GM08714 (cell line): Measurements from ENCODE around the gene WNT8B.
A peak's percentile ranks its signal among the peaks of the same experiment; 100 is the strongest.

Experiments used
- H3K4me3 ChIP-seq: fragments of 200-500 bp; sonication (Bioruptor generic); 2 replicates; pipeline ENCODE4 v1.5.1; 2014; ENCODE audit warnings: mild to moderate bottlenecking, low read length, inconsistent platforms
- ZNF274 ChIP-seq: IDR thresholded peaks from 2 replicates; pipeline ENCODE4 v1.6.1; 2012; ENCODE audit warnings: mild to moderate bottlenecking, low read depth, low read length

Gene WNT8B

GRCh38 chr10:100477970-100478369 lies 15.2 kb downstream of the WNT8B start:
- TF ChIP-seq ZNF274 = no peak
- no peak overlapping the region for H3K4me3 ChIP-seq

DNA sequence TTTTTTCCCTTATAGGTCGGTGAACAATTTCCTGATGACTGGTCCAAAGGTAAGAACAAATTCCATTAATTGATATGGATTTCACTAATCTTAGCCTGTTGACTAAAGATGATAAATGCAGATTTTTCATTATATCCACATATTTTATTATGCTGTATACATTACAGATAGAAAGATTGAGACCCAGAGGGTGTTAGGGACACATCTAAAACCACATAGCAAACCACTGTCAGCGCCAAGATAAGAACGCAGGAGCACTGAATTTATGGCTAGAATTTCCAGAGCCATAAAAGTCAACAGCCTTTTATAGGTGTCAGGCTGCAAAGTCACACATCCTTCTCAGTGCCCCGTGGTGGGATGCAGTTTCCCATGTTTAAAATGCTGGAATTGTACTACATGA lies 16.2 kb downstream of the WNT8B start:
- TF ChIP-seq ZNF274 = no peak
- H3K4me3 ChIP-seq = no peak overlapping the region

GRCh38 chr10:100480002-100480401 lies 17.2 kb downstream of the WNT8B start:
- TF ChIP-seq ZNF274 = no peak

GRCh38 chr10:100481462-100482081 lies 18.8 kb downstream of the WNT8B start:
- TF ChIP-seq ZNF274 = no peak
- H3K4me3 ChIP-seq = peak overlapping the region; percentile 22; the same call in 1 of the 2 replicates

More at GRCh38 chr10:100480002-100480401, 17.2 kb downstream of the WNT8B start:
- no peak overlapping the region for H3K4me3 ChIP-seq

GRCh38 chr10:100482181-100482833 lies 19.5 kb downstream of the WNT8B start:
- H3K4me3 ChIP-seq = peak overlapping the region; percentile 22; the same call in 1 of the 2 replicates
- no peak for TF ChIP-seq ZNF274

DNA sequence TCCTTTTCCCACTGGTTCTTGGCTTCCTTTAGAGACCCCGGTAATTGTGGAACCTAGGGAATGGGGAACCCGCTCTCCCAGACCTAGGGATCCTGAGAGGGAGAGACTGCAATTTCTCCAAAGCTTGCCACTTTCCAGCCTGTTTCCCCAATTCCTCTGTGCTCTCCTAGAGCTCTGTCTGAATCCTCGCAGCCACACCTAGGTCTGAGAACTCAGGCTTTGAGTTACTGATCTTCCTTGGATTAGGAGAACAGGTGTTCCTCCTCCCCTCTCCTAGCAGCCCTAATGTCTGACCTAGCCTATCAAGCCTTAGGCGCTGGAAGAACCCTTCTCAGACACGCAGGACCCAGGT lies 20.0 kb downstream of the WNT8B start:
- H3K4me3 ChIP-seq = no peak overlapping the region
- no peak for TF ChIP-seq ZNF274

- H3K4me3 ChIP-seq = no peak overlapping the region
- TF ChIP-seq ZNF274 = no peak
These were observed 21.3 kb downstream of the WNT8B start for GRCh38 chr10:100483876-100484666.

GRCh38 chr10:100485366-100485765 lies 22.6 kb downstream of the WNT8B start:
- TF ChIP-seq ZNF274 = no peak
- no peak overlapping the region for H3K4me3 ChIP-seq

DNA sequence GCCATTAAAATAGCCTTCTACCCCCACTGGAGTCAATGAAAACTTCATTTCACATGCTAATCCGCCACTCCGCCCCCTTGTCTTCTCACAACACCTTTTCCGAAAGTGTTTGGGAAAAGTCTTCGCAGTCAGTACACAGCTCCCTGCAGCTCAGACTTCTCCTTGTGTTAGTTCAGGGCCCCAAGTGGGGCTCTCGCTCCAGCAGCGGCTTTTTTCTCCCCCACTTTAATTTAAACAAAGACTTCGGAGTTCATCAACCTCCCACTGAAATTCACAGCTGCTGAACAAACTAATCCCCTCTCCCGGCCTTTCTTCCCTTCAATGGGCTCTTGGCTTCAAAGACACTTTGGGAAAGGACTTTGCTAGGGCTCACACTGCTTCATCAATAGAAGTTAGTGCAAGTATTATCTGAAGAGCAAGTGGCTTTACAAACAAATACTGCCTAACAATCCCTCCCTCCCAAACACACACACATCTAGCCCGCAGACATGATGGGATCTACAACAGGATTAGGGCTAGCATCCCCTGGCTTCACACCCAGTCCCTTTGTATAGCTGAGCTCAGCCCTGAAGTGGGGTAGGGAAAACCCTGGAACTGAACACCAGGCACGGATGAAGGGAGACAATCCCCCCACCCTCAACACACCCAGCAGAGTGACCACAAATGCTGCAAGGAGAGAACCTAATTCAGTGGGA lies 23.1 kb downstream of the WNT8B start:
- H3K4me3 ChIP-seq = no peak overlapping the region

DNA sequence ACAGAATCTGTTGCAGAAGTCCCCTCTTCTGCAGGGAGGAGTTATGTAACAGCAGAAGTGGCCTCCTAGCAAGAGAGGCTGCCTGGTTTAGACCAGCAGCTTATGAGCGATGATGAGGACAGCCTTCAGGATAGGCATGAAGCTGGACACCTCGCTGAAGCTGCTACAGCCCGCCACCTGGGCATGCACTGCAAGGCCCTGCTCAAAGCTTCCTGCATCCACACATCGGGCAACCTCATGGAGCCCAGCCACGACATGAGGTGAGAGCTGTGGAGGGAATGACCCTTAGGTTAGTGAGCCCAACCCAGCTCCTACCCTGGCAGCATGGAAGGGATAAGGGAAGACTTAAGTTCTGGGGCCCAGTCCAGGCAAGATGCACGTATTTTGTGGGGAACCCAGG lies 24.7 kb downstream of the WNT8B start:
- H3K4me3 ChIP-seq = no peak overlapping the region
- no peak for TF ChIP-seq ZNF274

More for the DNA sequence above, 23.1 kb downstream of the WNT8B start:
- no peak for TF ChIP-seq ZNF274

- no peak for TF ChIP-seq ZNF274
- no peak overlapping the region for H3K4me3 ChIP-seq
These were observed 26.6 kb downstream of the WNT8B start for GRCh38 chr10:100489396-100489795.

DNA sequence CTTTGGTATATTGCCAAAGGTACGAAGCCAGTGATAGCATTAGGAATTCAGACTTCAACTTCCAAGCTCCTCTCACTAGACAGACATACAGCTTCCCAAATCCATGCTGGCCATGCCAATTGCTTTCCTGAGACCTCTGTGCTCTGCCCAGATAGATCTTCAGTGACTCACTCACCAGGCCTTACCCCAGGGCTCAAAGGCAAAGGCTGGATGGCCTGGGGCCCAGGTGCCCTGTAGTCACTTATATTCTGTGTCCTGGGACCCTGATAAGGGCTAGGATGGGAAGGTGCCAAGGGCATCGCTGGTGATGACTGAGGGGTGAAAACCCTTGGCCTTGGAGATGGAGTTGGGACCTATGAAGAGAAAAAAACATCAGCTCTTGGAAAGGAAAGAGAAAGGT lies 27.7 kb downstream of the WNT8B start:
- no peak for TF ChIP-seq ZNF274
- H3K4me3 ChIP-seq = no peak overlapping the region

GRCh38 chr10:100496567-100496966 lies 33.8 kb downstream of the WNT8B start:
- no peak overlapping the region for H3K4me3 ChIP-seq
- TF ChIP-seq ZNF274 = no peak

- no peak for TF ChIP-seq ZNF274
- no peak overlapping the region for H3K4me3 ChIP-seq
These were observed 35.2 kb downstream of the WNT8B start for GRCh38 chr10:100498059-100498458.
